Glomerular endothelial cell (primary cell): ENCODE results near the gene CDT1. TPM values are rescaled to one million over a fixed set of nuclear protein-coding genes. Genes with fewer than 3 reads are reported as not detected.

Experiments
- DNase-seq: peaks from one replicate; pipeline ENCODE4 v3.0.0-alpha.2; 2011; ENCODE audit warnings: low read depth, low spot score; ENCODE audit errors: extremely low read depth
- total RNA-seq: library from RNA; depleted of rRNA; stranded (reverse); fragments of >200 nt; gene quantifications from 2 replicates; pipeline ENCODE4 v1.2.3, GENCODE V29; 2015

CDT1 gene
- total RNA-seq, 1 donor from 2014 or later, result 17.8 TPM

DNA sequence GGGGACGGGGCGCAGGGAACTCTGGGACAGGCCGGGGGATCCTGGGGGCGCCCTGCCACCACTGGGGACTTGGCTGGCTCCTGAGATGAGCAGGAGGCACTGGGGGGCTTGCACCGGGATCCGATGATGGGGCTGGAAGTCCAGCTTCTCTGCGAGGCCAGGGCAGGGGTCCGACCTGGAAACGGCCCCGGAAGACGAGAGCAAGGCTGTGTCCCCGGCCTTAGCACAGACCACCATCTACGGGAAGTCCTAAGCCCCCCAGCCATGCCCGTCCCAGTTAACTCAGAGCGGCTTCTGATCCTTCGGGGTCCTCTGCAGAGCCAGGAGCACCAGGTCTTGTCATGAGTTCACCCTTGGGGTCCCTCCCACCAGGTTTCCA lies 573 bp downstream of the CDT1 start:
- DNase-seq, result no peak

DNA sequence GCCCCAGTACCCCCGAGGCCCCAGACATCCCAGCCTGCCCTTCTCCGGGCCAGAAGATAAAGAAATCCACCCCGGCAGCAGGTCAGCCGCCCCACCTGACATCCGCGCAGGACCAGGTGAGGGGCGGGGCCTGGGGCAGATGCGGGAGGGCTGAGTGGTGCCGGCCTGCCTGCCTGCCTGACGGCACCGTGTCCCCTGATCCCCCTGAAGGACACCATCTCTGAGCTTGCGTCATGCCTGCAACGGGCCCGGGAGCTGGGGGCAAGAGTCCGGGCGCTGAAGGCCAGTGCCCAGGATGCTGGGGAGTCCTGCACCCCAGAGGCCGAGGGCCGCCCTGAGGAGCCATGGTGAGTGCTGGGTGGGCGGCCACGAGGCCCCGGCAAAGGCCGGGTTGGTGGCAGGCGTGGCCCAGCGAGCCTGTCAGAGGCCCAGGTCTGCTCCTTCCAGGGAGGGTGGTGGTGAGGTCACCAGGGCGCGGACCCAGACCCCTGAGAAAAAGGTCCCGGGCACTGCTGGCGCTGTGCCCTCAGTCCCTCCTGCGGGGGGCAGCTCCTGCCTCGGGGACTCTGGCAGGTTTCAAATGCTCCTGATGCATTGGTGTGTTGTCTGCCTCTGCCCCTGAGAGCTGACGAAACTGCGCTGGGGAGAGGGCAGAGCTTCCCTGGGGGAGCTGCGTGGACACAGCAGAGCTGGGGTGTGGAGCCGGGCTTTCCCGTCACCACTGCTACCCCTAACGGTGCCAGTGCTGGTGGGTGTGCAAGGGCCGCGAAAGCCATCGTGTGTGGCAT lies 1.2 kb downstream of the CDT1 start:
- no peak for DNase-seq

DNA sequence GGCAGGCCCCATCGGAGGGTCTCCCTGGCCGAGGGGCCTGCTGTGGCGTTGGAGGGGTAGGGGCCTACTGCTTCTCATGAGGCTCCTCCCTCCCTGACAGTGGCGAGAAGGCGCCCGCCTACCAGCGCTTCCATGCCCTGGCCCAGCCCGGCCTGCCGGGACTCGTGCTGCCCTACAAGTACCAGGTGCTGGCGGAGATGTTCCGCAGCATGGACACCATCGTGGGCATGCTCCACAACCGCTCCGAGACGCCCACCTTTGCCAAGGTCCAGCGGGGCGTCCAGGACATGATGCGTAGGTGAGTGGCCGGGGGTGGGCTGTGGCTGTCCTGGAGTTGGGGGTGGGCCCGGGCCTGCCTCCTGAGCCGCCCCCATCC lies 1.7 kb downstream of the CDT1 start:
- no peak for DNase-seq

DNA sequence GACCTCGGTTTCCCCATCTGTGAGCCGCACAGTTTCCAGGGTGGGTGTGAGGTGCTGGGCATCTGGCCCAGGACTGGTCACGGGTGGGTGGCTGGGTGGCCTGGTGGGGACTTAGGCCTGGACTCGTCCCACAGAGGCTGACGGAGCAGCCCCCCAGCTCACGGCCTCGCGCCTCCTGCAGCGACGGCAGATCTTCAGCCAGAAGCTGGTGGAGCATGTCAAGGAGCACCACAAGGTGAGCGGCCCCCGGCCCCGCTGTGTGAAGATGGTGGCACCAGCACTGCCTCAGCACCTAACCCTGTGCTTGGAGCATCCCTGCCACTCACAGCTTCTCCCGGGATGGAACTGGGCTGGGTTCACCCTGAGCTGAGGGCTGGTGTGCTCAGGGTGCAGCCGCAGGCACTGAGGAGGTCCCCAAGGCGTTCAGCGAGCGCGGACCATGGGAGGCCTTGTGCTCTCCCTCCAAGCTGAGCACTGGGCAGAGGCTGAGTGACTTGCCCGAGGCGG lies 2.4 kb downstream of the CDT1 start:
- no peak for DNase-seq

DNA sequence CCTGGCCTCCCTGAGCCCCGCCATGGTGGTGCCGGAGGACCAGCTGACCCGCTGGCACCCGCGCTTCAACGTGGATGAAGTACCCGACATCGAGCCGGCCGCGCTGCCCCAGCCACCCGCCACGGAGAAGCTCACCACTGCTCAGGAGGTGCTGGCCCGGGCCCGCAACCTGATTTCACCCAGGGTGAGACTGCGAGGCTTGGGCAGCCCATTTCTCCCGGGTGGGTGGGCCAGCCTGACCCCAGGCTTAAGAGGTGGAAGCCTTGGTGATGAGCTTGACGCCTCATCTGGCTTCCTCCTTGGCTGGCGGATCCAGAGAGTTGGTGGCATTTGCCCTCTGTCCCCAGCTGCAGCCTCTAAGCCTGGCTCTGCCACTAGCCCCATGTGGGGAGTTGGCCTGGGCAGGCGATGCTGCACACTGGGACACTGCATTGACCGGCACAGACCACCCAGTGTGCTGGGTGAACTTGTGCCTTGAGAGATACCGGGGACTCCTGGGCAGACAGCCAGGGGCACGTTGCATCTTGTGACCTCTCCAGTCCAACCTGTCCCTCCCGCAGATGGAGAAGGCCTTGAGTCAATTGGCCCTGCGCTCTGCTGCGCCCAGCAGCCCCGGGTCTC lies 3.0 kb downstream of the CDT1 start:
- no peak for DNase-seq

DNA sequence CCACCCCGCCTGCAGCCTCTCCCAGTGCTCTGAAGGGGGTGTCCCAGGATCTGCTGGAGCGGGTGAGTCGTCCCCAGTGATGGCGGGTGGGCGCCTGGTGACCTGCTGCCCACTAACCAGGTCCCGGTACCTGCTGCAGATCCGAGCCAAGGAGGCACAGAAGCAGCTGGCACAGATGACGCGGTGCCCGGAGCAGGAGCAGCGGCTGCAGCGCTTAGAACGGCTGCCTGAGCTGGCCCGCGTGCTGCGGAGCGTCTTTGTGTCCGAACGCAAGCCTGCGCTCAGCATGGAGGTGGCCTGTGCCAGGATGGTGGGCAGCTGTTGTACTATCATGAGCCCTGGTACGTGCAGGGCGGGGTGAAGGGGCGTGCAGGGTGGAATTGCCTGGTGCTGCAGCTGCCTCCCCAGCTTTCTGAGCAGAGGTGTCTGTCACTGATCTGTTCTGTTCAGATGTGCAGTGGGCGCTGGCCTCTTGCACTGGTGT lies 3.6 kb downstream of the CDT1 start:
- DNase-seq, result no peak

DNA sequence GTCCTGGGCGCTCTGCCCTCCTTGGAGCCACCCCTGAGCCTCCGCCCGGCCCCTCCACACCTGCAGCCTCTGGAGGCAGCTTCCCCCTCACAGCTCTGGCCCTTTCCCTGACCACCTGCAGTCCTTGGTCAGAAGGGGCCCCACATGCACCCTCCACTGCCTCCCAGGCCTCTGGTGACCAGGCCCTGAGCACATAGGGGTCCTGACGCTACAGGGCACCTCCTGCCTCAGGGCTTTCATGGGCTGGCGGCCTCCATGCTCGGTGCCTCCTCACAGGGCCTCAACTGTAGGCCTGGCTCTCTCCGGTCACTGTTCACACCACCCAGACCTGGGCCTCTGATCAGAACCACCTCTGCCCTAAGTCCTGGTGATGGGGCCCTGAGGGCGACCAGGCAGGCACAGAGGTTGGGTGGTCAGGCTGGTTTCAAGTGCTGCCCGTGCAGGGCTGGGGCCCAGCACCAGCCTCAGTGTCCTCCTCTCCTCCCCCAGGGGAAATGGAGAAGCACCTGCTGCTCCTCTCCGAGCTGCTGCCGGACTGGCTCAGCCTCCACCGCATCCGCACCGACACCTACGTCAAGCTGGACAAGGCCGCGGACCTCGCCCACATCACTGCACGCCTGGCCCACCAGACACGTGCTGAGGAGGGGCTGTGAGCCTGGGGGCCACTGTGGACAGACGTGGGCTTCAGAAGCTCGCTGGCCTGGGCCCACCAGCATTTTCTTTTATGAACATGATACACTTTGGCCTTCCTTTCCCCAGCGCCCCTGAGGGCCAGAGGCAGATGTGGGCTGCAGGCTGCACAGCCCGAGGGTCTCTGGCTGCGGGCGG lies 4.3 kb downstream of the CDT1 start:
- no peak for DNase-seq

DNA sequence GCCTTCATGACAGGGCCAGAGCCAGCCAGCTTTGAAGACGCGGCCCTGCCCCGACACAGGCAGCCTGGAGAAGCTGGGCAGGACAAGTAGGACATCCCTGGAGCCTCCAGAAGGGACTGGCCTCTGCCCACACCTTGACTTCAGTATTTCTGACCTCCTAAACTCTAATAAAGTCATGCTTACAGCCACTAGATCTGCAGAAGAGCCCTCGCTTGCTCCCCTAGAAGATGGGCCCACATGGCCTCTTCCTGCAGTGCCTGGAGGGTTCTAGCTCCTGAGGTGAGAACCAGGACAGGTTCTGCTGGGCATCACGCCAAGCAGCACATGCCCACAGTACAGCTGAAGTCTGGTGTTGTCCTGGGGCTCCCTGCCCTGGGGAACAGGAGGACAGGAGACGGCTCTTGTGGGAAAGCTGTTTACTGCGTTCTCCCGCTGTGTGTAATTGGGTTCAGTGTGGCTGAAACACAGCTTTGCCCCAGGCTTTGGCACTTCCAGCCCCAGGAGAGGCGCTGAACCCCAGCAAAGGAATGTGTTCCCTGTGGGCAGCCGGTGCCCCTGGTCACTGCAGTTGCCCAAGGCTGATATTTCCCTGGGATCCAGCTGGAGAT lies 5.6 kb downstream of the CDT1 start:
- DNase-seq, result no peak

DNA sequence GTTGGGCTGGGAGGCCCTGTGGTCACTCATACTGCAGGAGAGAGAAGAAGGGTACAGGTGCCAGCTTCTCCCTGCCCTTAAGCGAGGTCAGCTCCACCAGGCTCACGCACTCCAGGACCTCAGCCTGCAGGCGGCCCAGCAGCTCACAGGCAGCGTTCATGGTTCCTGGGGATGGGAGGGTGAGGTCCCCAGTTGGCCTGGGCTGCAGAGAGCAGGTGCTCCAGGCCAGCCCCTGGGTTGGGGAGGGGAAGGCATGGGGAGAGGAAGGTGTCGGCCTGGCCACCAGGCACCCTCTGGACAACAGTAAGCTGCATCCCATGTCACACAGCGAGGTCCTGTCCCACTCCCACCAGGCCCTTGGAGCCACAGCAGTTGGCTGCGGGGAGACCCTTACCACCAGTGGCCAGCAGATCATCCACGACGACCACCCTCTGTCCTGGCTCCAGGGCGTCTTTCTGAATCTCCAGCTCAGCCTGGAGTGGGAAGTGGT lies 6.1 kb downstream of the CDT1 start:
- no peak for DNase-seq

DNA sequence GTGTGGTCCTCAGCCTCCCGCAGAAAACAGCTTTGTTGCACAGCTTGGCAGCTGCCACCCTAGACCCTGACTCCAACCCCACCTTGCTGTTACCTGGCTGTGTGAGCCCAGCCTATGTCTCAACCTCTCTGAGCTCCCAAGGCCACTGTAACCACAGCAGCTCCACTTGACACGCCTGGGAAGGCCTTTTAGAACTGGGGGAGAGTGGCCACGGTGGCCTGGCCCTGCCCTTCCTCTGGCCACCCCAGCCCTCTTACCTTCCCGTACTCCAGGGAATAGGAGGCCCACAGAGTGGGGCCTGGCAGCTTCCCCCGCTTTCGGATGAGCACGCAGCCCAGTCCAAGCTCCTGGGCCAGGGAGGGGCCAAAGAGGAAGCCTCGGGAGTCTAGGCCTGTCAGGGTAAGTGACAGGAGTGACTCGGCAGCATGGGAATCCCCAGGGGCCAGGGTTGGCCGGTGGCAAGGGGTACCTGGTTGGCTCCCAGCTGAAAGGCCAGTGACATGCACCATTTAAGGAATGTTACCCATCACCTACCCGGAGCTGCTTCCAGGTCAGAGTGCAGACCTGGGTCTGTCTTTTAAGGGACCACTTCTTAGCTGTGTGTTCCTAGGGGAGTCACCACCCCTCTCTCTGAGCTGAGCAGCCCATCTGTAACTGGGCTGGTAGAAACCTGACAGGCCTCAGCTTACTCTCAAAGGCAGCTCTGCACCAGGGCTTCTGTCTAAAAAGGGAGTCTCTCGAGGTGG lies 6.8 kb downstream of the CDT1 start:
- DNase-seq, result no peak

DNA sequence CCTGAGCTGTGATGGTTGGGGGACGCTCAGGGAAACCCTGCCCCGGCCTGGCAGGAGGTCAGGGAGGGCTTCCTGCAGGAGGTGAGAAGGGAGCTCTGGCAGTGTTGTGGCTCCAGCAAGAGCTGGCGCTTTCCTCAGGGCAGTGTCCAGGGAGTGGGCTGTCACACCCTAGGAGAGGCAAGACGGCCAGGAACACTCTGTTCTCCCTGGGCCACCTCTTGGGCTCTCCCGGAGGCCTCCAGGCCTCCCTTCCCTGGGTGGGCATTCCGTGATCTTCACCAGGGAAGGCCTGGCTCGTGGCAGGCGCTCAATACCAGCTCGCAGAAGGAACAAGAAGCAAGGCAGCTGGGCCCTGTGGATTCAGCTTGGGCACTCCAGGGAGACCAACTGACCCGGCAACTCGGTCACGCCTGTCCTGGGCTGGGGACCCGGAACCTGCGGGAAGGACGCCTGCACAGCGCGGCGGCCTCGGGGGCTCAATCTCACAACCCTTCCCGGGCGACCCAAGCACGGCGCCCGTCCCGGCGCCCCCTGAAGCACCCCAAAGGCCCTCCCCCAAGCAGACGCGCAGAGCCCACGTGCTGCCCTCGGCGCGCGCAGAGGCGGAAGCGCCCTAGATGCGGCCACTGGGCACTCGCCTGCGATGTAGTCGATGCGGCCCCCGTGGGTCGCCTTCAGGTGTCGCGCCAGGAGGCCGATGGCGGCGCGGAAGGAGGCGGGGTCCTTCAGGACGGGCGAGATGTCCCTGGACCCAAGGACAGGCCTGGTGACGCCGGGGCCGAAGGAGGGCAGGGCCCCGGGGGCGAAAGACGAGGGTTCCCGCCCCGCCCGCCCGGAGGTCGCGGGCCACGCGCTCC lies 7.6 kb downstream of the CDT1 start:
- no peak for DNase-seq

DNA sequence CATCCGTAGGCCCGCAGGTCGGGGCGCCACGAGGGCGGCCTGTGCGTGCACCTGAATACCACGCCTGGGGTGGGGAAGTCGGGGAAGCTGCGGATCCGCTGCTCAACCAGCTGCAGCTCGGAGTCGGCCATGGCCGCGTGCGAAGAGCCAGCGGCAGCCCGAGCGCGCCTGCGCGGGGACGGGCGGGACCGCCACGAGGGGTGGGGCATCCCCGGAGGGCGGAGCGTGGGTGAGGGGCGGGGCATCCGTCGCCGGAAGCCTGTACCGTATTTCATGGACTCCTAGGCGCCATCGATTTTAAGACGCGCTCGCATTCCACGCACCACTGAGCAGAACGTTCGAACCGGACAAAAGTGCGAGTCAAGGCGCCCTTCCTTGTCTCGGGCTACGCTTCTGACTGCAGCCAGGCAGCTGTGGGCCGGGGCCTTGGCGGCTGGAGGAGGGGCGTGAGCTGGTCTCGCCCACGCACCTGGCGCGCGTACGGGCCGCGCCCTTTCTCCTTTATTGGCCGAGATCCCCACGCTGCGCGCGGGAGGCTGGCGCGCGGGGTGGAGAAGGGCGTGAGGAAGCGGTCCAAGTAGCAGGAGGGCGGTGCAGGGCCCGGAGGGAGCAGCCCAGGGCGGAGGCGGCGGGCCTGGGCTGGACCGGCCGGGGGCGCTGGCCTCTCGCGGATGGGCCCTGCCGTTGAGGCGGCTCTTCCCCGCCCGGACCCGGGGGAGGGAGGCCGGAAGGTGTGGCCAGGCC lies 8.4 kb downstream of the CDT1 start, which contains the start of gene APRT:
TSS of gene APRT (minus strand) at position 160 of the 744 bp plus-strand sequence. CDS start at position 131, 29 bp downstream.
- DNase-seq, result peak; percentile 14

DNA sequence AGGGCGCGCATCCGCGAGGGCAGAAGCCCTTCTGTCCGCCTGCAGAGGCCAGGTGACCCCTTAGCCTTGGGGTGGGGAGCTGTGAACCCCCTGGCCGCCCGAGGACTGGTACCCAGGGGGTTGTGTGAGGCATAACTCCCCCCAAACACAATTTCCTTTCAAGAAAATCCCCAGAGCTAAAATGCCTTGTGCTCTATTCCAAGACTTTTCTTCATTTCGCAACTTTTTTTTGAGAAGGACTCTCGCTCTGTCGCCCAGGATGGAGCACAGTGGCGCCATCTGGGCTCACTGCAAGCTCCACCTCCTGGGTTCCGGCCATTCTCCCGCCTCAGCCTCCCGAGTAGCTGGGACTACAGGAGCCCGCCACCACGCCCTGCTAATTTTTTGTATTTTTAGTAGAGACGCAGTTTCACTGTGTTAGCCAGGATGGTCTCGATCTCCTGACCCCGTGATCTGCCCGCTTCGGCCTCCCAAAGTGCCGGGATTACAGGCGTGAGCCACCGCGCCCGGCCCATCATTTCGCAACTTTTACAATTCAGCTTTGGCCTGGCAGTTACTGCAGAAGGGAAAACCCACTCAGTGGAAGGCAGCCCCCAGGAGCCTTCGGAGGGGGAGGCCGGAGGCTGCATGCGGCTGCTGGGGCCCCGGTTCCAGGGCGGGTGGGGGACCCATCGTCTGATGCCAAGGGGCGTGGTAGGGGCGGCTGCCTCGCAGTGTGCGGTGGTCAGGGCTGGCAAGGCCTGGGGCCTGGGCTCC lies 9.1 kb downstream of the CDT1 start:
- DNase-seq, result no peak

DNA sequence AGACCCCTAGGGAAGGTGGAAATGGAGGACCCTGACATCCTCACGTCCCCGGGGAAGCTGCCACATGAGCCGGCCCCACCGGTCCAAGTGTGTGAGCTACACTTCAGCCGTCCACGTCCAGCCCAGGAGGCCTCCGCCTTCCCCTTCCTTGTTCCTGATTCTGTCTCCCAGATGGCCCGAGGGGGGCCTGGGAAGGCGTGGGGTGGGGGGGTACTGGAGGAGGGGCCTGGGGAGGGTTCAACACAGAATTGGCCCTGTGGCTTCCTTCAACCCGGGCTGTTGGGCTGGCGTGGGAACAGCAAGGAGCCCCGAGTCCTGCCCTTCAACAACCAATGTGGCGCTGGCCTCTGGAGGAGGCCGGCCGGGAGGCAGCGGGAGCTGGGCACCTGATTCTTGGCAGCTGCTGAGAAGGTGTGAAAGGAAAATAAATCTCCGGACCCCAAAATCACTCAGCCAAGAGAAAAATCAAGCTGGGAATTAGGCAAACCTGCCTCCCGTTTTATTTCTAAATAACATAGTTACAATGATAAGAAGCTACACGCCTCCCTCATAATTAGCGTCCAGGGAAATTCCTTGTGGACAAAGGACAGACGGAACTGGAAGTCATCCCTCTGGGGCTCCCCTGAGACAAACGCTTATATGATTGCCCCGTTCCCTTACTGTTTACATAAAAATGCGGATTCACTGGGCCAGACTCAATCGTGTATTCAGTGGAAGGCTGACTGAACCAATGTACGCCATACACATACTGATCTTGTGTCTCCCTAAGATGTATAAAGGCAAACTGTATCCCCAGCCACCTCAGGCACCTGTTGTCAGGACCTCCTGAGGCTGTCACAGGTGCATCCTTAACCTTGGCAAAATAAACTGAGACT lies 9.9 kb downstream of the CDT1 start:
- DNase-seq, result no peak

DNA sequence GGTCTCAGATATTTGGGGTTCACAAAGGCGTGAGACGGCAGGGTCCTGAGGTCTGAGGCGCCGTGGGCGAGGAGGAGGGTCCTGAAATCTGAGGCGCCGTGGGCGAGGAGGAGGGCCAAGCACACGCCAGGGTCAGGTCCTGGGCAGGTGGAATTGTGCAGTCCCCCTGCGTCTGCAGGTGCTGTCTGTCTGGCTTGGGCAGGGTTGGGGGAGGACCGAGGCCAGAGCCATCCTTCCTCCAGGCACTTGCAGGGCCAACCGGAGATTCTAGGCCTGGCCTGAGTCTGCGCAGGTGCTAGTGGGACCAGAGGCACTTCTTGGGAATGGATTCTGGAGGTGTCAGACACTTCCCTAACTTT lies 10.5 kb downstream of the CDT1 start:
- no peak for DNase-seq

DNA sequence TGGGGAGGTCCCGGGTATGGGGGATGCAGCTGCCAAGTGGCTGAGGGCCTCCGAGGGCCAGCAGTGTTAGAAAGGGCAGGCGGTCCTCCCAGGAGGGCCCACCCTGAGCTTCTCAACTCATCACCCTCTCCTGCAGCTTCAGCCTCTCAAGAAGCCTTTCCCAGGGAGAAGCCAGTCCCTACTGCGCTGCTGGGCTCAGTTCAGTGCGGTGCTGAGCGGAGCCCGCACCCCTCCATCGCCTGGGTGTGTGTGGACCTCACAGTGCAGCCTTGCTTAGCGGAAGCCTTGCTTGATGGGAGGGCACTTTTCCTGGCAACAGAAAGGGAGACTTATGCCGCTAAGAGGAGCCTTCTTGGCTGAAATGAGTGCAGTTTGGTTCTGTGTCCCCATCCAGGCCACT lies 11.6 kb downstream of the CDT1 start:
- no peak for DNase-seq
